Thoracic aorta (tissue), 2 donors: ENCODE data around the gene TCHP. TPM values are rescaled to one million over a fixed set of nuclear protein-coding genes. Genes with fewer than 3 reads are reported as not detected.

Experiments used
- ATAC-seq: fragments of 150-250 bp; one replicate; pipeline ENCODE4 v1.8.0; 2017; ENCODE audit warnings: low read depth; ENCODE audit not compliant: insufficient number of reproducible peaks, low FRiP score
- DNase-seq: peaks from one replicate; pipeline ENCODE4 v3.0.0-alpha.2; 2020; ENCODE audit warnings: low spot score
- H3K27ac ChIP-seq, 2 donors: fragments of 200-600 bp; sonication (generic); 1 replicate in 1 of 2; 2 replicates in 1 of 2; pipeline ENCODE4 v1.5.1; 2016; ENCODE audit warnings: mild to moderate bottlenecking in 2 of 2, moderate library complexity in 2 of 2
- H3K27me3 ChIP-seq: fragments of 200-600 bp; sonication (generic); replicated peaks from 2 replicates; pipeline ENCODE4 v1.6.0; 2016; ENCODE audit warnings: mild to moderate bottlenecking; ENCODE audit not compliant: insufficient read depth
- H3K36me3 ChIP-seq: fragments of 200-600 bp; sonication (generic); one replicate; pipeline ENCODE4 v1.5.1; 2016
- H3K4me1 ChIP-seq, 2 donors: fragments of 200-600 bp; sonication (generic); 1 replicate in 1 of 2; 2 replicates in 1 of 2; pipeline versions ENCODE4 v1.5.1 to v1.6.0; 2016; ENCODE audit warnings: low read depth in 2 of 2, mild to moderate bottlenecking in 1 of 2; ENCODE audit not compliant: control insufficient read depth in 1 of 2
- H3K4me3 ChIP-seq: fragments of 200-600 bp; sonication (generic); 2 replicates; pipeline ENCODE4 v1.5.1; 2016; ENCODE audit warnings: mild to moderate bottlenecking
- H3K9me3 ChIP-seq: fragments of 200-600 bp; sonication (generic); 2 replicates; pipeline ENCODE4 v1.5.1; 2016
- CTCF ChIP-seq: fragments of 200-600 bp; sonication (generic); IDR thresholded peaks from one replicate; pipeline ENCODE4 v1.5.1; 2019; ENCODE audit warnings: antibody characterized with exemption
- total RNA-seq, 2 donors: library from RNA; depleted of rRNA; stranded (reverse); fragments of >200 nt; gene quantifications; one replicate each; pipeline versions ENCODE4 v1.1.0 to v1.2.3, GENCODE V29; 2016

TCHP gene
- total RNA-seq, 2 donors from 2014 or later: 13.5 to 36.9 TPM

GRCh38 chr12:109930028-109930800 is 30.1 kb downstream of the TCHP start:
- peaks cover 38% of the 10 kb centered on the region for H3K36me3 ChIP-seq
- no peak for TF ChIP-seq CTCF
- H3K27me3 ChIP-seq: no peaks in the 10 kb centered on the region
- H3K4me1 ChIP-seq: no peaks in the 10 kb centered on the region
- H3K27ac ChIP-seq: no peak overlapping the region
- ATAC-seq (no peak), DNase-seq (no peak)
- H3K9me3 ChIP-seq: no peaks in the 10 kb centered on the region
- no peak overlapping the region for H3K4me3 ChIP-seq

GRCh38 chr12:109931143-109931542 is 31.1 kb downstream of the TCHP start:
- DNase-seq: no peak
- ATAC-seq: no peak
- H3K27me3 ChIP-seq: no peaks in the 10 kb centered on the region
- no peaks in the 10 kb centered on the region for H3K4me1 ChIP-seq
- no peak overlapping the region for H3K4me3 ChIP-seq
- no peak for TF ChIP-seq CTCF
- H3K27ac ChIP-seq: no peak overlapping the region
- peaks cover 38% of the 10 kb centered on the region for H3K36me3 ChIP-seq
- no peaks in the 10 kb centered on the region for H3K9me3 ChIP-seq

- Histone ChIP-seq H3K4me3 (no peak overlapping the region), H3K27me3 (no peaks in the 10 kb centered on the region), H3K27ac (no peak overlapping the region), H3K36me3 (peaks cover 42% of the 10 kb centered on the region), H3K9me3 (no peaks in the 10 kb centered on the region), H3K4me1 (no peaks in the 10 kb centered on the region)
- TF ChIP-seq CTCF: no peak
- ATAC-seq: no peak
- DNase-seq: no peak
Observed at GRCh38 chr12:109932878-109933503, 32.9 kb downstream of the TCHP start.

- DNase-seq: no peak
- ATAC-seq: no peak
- H3K27me3 ChIP-seq: no peaks in the 10 kb centered on the region
- no peaks in the 10 kb centered on the region for H3K9me3 ChIP-seq
- TF ChIP-seq CTCF: no peak
- no peaks in the 10 kb centered on the region for H3K4me1 ChIP-seq
- H3K36me3 ChIP-seq: peaks cover 48% of the 10 kb centered on the region
- H3K27ac ChIP-seq: no peak overlapping the region
- no peak overlapping the region for H3K4me3 ChIP-seq
Observed at GRCh38 chr12:109934026-109934425, 34.0 kb downstream of the TCHP start.

GRCh38 chr12:109937371-109937770 is 37.3 kb downstream of the TCHP start:
- DNase-seq: no peak
- H3K27me3 ChIP-seq: no peaks in the 10 kb centered on the region
- H3K4me1 ChIP-seq: no peaks in the 10 kb centered on the region
- H3K4me3 ChIP-seq: no peak overlapping the region
- H3K9me3 ChIP-seq: no peaks in the 10 kb centered on the region
- ATAC-seq: no peak
- no peak for TF ChIP-seq CTCF
- no peak overlapping the region for H3K27ac ChIP-seq
- peaks cover 27% of the 10 kb centered on the region for H3K36me3 ChIP-seq
